Tibial artery (tissue), 4 donors: ENCODE data around the gene SACM1L.

Experiments used
- DNase-seq, 2 donors: peaks; one replicate each; pipeline ENCODE4 v3.0.0-alpha.2; 2019
- H3K27ac ChIP-seq, 2 donors: fragments of 200-600 bp; sonication (generic) in 1 of 2; 1 replicate in 1 of 2; 2 replicates in 1 of 2; pipeline ENCODE4 v1.5.1; 2018 to 2019; ENCODE audit warnings: mild to moderate bottlenecking in 1 of 2
- H3K27me3 ChIP-seq, 2 donors: fragments of 200-600 bp; sonication (generic) in 1 of 2; one replicate each; pipeline versions ENCODE4 v1.5.1 to v1.6.0; 2016 to 2019
- H3K36me3 ChIP-seq, 3 donors: fragments of 200-600 bp; sonication (generic) in 2 of 3; one replicate each; pipeline ENCODE4 v1.5.1; 2016 to 2019; ENCODE audit warnings: mild to moderate bottlenecking in 2 of 3
- H3K4me1 ChIP-seq, 4 donors: fragments of 200-600 bp; sonication (generic) in 2 of 4; 1 replicate in 3 of 4; 2 replicates in 1 of 4; pipeline ENCODE4 v1.5.1; 2016 to 2019
- H3K4me3 ChIP-seq, 2 donors: fragments of 200-600 bp; sonication (generic) in 1 of 2; 1 replicate in 1 of 2; 2 replicates in 1 of 2; pipeline ENCODE4 v1.5.1; 2018 to 2019; ENCODE audit warnings: mild to moderate bottlenecking in 2 of 2
- H3K9me3 ChIP-seq, 3 donors: fragments of 200-600 bp; sonication (generic) in 1 of 3; one replicate each; pipeline ENCODE4 v1.5.1; 2016 to 2019
- intact Hi-C: fragments of 100-400 bp; cut with DNase I; formaldehyde crosslinking; loops from one replicate; pipeline ENCODE4 v1.15.0; 2023; ENCODE audit warnings: low total_unique reads
- TF ChIP-seq, protein P1 (sequence below), 2 experiments: fragments of 200-600 bp in 1 of 2; fragments of 450-650 bp in 1 of 2; IDR thresholded peaks; one replicate each; pipeline ENCODE4 v1.5.1; 2017 to 2019; ENCODE audit warnings: antibody characterized with exemption in 2 of 2, mild to moderate bottlenecking in 1 of 2, moderate library complexity in 1 of 2

SACM1L gene

DNA sequence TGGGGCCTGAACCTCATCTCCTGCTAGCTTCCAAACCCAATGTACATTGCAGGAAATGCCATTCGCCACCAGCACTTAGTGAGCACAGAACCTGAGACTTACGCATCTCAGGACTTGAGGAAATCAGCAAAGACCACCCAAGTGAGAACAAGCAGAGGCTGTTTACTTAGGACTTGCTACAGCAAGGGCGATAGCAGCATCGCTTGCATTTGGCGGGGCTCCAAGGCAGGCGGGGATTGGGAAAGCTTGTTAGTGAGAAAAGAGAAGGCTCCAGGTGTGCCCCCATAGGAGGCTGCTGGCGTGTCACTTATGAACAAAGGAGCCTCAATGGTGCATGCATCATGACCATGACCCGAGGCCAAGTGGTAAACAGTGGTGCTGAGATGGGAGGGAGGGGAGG is 87.4 kb downstream of the SACM1L start:
- Histone ChIP-seq H3K27ac (no peak overlapping the region), H3K9me3 (no peaks in the 10 kb centered on the region), H3K4me1 (no peaks in the 10 kb centered on the region), H3K36me3 (no peaks in the 10 kb centered on the region), H3K4me3 (no peak overlapping the region), H3K27me3 (peaks cover 0 to 3% of the 10 kb centered on the region in 2 donors)
- no peak for DNase-seq
- TF ChIP-seq, protein P1, sequence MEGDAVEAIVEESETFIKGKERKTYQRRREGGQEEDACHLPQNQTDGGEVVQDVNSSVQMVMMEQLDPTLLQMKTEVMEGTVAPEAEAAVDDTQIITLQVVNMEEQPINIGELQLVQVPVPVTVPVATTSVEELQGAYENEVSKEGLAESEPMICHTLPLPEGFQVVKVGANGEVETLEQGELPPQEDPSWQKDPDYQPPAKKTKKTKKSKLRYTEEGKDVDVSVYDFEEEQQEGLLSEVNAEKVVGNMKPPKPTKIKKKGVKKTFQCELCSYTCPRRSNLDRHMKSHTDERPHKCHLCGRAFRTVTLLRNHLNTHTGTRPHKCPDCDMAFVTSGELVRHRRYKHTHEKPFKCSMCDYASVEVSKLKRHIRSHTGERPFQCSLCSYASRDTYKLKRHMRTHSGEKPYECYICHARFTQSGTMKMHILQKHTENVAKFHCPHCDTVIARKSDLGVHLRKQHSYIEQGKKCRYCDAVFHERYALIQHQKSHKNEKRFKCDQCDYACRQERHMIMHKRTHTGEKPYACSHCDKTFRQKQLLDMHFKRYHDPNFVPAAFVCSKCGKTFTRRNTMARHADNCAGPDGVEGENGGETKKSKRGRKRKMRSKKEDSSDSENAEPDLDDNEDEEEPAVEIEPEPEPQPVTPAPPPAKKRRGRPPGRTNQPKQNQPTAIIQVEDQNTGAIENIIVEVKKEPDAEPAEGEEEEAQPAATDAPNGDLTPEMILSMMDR (IDR thresholded peaks at IDR 0.05), result no peak
- intact Hi-C loops, result no loop called here

GRCh38 chr3:45777111-45777745 is 88.0 kb downstream of the SACM1L start:
- TF ChIP-seq, protein P1 (IDR thresholded peaks at IDR 0.05), result no peak
- Histone ChIP-seq H3K27me3 (peaks cover 0 to 2% of the 10 kb centered on the region in 2 donors), H3K4me1 (no peaks in the 10 kb centered on the region), H3K36me3 (no peaks in the 10 kb centered on the region), H3K27ac (no peak overlapping the region), H3K9me3 (no peaks in the 10 kb centered on the region), H3K4me3 (no peak overlapping the region)
- no peak for DNase-seq
- intact Hi-C loops, result no loop called here

DNA sequence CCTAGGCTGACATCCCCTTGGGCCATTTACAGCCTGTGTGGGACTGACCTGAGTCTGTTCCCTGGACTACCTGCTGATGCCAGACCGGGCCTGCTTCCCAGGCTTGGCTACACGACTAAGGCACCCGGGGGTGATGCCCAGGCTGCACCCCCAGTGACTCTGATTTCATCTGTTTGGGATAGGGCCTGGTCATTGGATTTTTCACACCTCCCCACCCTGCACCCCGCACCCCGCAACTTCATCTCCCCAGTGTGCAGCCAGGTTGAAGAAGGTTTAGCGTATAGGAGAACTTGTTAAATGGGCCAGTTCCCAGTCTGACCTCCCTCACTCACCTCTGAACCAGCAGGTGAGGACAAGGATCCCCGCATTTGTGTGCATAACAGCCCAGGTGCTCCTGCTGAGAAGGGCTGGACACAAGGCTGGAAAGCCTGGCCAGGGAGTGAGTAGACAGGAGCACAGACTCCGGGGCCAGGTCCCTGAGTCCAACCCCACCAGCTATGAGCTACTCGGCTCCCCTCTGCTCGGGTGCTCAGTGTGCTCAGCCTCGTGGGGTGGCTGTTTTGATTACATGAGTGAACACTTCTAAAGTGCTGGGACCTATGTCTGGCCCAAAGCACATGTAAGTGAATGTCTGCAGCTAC is 88.7 kb downstream of the SACM1L start:
- Histone ChIP-seq H3K9me3 (no peaks in the 10 kb centered on the region), H3K36me3 (no peaks in the 10 kb centered on the region), H3K4me3 (no peak overlapping the region), H3K27me3 (peaks cover 0 to 2% of the 10 kb centered on the region in 2 donors), H3K4me1 (no peaks in the 10 kb centered on the region), H3K27ac (no peak overlapping the region)
- no peak for DNase-seq
- TF ChIP-seq, protein P1 (IDR thresholded peaks at IDR 0.05), result no peak
- intact Hi-C loops, result no loop called here

DNA sequence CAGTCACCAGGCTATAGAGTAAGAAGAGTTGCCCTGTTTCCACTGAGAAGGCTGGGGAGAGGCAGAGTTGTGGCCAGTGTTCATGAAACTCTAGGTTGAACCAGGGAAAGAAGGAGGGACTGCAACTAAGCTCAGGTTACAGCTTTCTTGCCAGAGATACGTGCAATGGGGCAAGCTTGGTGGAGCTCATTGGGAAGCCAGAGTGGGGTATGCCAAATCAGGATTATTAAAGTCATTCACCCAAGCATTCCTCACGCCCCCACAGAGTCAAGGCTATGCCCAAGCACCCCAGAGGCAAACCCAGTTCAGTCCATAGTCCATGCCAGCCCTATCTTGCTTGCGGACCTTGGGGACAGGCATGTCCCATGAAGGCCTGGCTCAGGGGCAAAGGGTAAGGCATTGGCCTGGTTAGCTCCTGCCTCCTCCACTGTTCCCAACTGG is 89.6 kb downstream of the SACM1L start:
- TF ChIP-seq, protein P1 (IDR thresholded peaks at IDR 0.05), result no peak
- DNase-seq, result no peak
- intact Hi-C loops, result no loop called here
- H3K4me3 ChIP-seq, result no peak overlapping the region
- no peaks in the 10 kb centered on the region for H3K4me1 ChIP-seq
- H3K27me3 ChIP-seq, result peaks cover 0 to 2% of the 10 kb centered on the region in 2 donors
- no peaks in the 10 kb centered on the region for H3K36me3 ChIP-seq
- H3K27ac ChIP-seq, result no peak overlapping the region
- H3K9me3 ChIP-seq, result no peaks in the 10 kb centered on the region

DNA sequence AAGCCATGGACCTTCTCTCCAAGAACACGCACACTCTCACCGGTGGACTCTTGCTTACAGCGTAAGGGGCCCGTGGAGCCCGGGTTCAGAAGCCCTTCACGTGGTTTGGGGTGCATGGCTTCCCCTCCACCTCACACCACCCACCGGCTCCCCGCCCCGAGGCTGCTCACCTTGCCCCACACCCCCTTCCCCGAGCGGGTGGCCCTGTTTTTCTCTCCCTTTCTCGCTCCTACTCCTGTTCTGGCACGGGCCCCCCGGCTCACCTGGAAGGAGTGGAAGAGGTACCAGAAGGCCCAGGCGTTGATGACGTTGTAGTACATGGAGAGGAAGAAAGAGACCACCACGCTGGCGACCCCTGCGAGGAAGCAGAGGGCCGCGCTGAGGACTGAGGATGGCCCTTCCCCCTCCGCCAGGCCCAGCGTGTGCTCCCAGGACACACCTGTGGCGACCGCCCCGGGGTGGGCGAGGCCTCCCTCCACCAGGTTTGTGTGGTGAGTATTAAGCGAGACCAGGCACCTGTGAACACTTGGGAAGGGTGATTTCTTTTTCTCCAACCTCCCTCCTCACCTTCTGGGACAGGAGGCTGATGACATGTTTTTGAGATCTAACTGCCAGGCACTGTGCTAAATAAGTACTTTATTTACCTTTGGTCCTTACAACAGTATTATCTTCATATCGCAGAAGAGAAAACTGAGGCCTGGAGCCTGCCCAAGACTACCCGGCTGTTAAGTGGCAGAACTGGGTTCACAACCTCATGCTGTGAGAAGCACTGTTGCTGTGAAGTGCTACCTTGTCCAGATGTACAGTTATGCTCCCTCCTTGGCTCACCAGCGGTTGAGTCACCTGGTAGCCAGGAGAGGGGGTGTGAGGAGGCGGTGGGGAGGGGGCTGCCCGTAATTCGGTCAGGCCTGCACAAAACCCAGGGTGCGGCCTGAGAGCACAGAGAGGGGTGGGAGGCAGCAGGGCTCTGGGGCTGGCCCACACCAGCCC is 90.8 kb downstream of the SACM1L start:
- no peak overlapping the region for H3K27ac ChIP-seq
- DNase-seq, result no peak

More for the DNA sequence above, 90.8 kb downstream of the SACM1L start:
- H3K9me3 ChIP-seq, result peaks cover 0 to 5% (median 0%) of the 10 kb centered on the region in 3 donors
- H3K4me1 ChIP-seq, result no peaks in the 10 kb centered on the region
- intact Hi-C loops, result no loop called here
- H3K36me3 ChIP-seq, result no peaks in the 10 kb centered on the region
- H3K4me3 ChIP-seq, result no peak overlapping the region
- peaks cover 0 to 2% of the 10 kb centered on the region in 2 donors for H3K27me3 ChIP-seq
- TF ChIP-seq, protein P1 (IDR thresholded peaks at IDR 0.05), result no peak
